ENCODE data around the gene RIPPLY3. TPM values are rescaled to one million over a fixed set of nuclear protein-coding genes. Genes with fewer than 3 reads are reported as not detected.

RIPPLY3 gene
- total and polyA plus RNA-seq, 4 donors = 0.08 to 0.21 (median 0.13) TPM; not detected in 1

- Histone ChIP-seq H3K9me3 (ENCODE audit: control insufficient read depth in 4 of 4, low read length in 3 of 4) (no peaks in the 10 kb centered on the region), H3K4me3 (ENCODE audit: low read depth in 1 of 3, low read length in 3 of 3) (no peak overlapping the region), H3K9ac (ENCODE audit: low read depth in 1 of 2, low read length in 2 of 2) (no peak overlapping the region), H3K27ac (ENCODE audit: low read depth in 1 of 2, low read length in 2 of 2) (no peak overlapping the region), H3K27me3 (ENCODE audit: control insufficient read depth in 4 of 4, insufficient read depth in 4 of 4, low read length in 3 of 4) (no peaks in the 10 kb centered on the region), H3K36me3 (ENCODE audit: control insufficient read depth in 4 of 4, insufficient read depth in 3 of 4, low read depth in 1 of 4, low read length in 3 of 4) (peaks cover 0 to 11% (median 4%) of the 10 kb centered on the region in 4 donors), H3K4me1 (ENCODE audit: control insufficient read depth in 4 of 4, insufficient read depth in 4 of 4, low read length in 3 of 4) (no peaks in the 10 kb centered on the region)
- DNase-seq (ENCODE audit: low spot score) = no peak
- 91% methylated on average over 1 of the region's 1 CpG for WGBS
- no peak for TF ChIP-seq ZBTB33 (IDR thresholded peaks at IDR 0.05)
- TF ChIP-seq MAX (IDR thresholded peaks at IDR 0.05) = no peak
Observed at GRCh38 chr21:37063433-37063832, 56.9 kb downstream of the RIPPLY3 start.

GRCh38 chr21:37064841-37065240, 58.3 kb downstream of the RIPPLY3 start:
- Histone ChIP-seq H3K27me3 (ENCODE audit: control insufficient read depth in 4 of 4, insufficient read depth in 4 of 4, low read length in 3 of 4) (no peaks in the 10 kb centered on the region), H3K9me3 (ENCODE audit: control insufficient read depth in 4 of 4, low read length in 3 of 4) (no peaks in the 10 kb centered on the region), H3K36me3 (ENCODE audit: control insufficient read depth in 4 of 4, insufficient read depth in 3 of 4, low read depth in 1 of 4, low read length in 3 of 4) (peaks cover 0 to 19% (median 8%) of the 10 kb centered on the region in 4 donors), H3K9ac (ENCODE audit: low read depth in 1 of 2, low read length in 2 of 2) (no peak overlapping the region), H3K27ac (ENCODE audit: low read depth in 1 of 2, low read length in 2 of 2) (no peak overlapping the region), H3K4me1 (ENCODE audit: control insufficient read depth in 4 of 4, insufficient read depth in 4 of 4, low read length in 3 of 4) (no peaks in the 10 kb centered on the region), H3K4me3 (ENCODE audit: low read depth in 1 of 3, low read length in 3 of 3) (no peak overlapping the region)
- DNase-seq (ENCODE audit: low spot score) = no peak
- TF ChIP-seq GABPA (IDR thresholded peaks at IDR 0.05 in 1 of 2, conservative IDR thresholded peaks at IDR 0.05 in 1 of 2) (no peak), FOXA2 (IDR thresholded peaks at IDR 0.05) (no peak), JUND (IDR thresholded peaks at IDR 0.05) (no peak), HNF4G (IDR thresholded peaks at IDR 0.05) (no peak), RXRA (IDR thresholded peaks at IDR 0.05) (no peak), RAD21 (IDR thresholded peaks at IDR 0.05) (no peak), ATF3 (IDR thresholded peaks at IDR 0.05) (no peak), MAX (IDR thresholded peaks at IDR 0.05) (no peak), NR2F2 (IDR thresholded peaks at IDR 0.05) (no peak), TAF1 (conservative IDR thresholded peaks at IDR 0.05) (no peak), FOXA1 (IDR thresholded peaks at IDR 0.05) (no peak), EGR1 (IDR thresholded peaks at IDR 0.05; ENCODE audit: low read depth in 2 of 2) (no peak), ZBTB33 (IDR thresholded peaks at IDR 0.05) (no peak)

GRCh38 chr21:37065561-37066177, 59.2 kb downstream of the RIPPLY3 start:
- H3K9me3 ChIP-seq (ENCODE audit: control insufficient read depth in 4 of 4, low read length in 3 of 4) = no peaks in the 10 kb centered on the region
- H3K36me3 ChIP-seq (ENCODE audit: control insufficient read depth in 4 of 4, insufficient read depth in 3 of 4, low read depth in 1 of 4, low read length in 3 of 4) = peaks cover 0 to 19% (median 8%) of the 10 kb centered on the region in 4 donors
- H3K27me3 ChIP-seq (ENCODE audit: control insufficient read depth in 4 of 4, insufficient read depth in 4 of 4, low read length in 3 of 4) = no peaks in the 10 kb centered on the region
- no peaks in the 10 kb centered on the region for H3K4me1 ChIP-seq (ENCODE audit: control insufficient read depth in 4 of 4, insufficient read depth in 4 of 4, low read length in 3 of 4)
- WGBS = 96% methylated on average over 9 of the region's 9 CpGs
- no peak overlapping the region for H3K9ac ChIP-seq (ENCODE audit: low read depth in 1 of 2, low read length in 2 of 2)
- TF ChIP-seq RAD21 (IDR thresholded peaks at IDR 0.05) = no peak
- TF ChIP-seq REST (IDR thresholded peaks at IDR 0.05) = no peak
- no peak for TF ChIP-seq NR2F2 (IDR thresholded peaks at IDR 0.05)
- no peak for TF ChIP-seq TAF1 (conservative IDR thresholded peaks at IDR 0.05)
- no peak overlapping the region for H3K27ac ChIP-seq (ENCODE audit: low read depth in 1 of 2, low read length in 2 of 2)
- no peak for DNase-seq (ENCODE audit: low spot score)
- no peak overlapping the region for H3K4me3 ChIP-seq (ENCODE audit: low read depth in 1 of 3, low read length in 3 of 3)
